ENCODE results near the gene CNBP.
"Not testable (repeated sequence)": the region's sequence is repeated elsewhere in the genome, so short reads cannot be mapped to it uniquely, and the experiment has no call there.

The CNBP gene
- 353 to 560 (median 432) reads per million in 4 experiments for total RNA-seq

DNA sequence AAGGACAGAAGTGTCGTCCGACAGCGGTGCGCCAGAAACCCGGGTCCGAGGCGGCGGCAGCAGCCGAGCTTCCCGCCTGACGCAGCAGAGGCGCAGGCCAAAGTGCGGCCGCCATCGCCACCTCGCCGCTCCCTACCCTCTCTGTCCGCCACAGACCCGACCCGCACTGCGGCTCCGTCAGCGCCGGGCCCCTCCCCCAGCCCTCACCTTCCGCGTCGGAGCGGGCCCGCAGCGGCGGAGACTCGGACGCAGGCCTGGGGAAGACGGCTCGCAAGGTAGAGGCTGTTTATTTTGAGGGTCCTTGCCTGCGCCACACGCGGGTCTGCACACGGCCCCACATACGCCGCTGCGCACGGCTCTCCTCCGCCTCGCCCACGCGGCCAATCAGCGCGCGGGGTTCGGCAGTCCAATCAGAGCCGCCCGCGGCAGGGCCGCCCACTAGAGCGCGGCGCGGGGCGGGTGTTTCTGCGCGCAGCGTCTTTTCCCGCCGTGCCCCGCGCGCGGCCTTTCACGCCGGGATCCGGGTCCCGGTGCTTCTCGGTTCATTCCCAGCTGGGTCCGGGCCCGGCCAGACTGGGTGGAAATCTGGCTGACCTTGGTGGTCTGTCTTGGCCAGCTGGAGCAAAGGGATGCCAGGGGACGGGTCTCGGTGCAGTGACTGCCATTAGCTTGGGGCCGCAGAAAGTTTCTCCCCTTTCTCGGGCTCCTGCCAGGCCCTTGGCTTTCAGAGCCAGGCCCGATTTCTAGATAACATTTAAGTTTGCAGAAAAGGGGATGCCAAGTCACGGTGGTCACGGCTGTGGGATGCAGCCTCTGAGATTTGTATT, at the start of gene CNBP:
Gene CNBP, minus strand, starts transcription at position 328 of the 827 bp plus-strand sequence. CDS start 12,139 bp downstream, outside the sequence.
- DNase-seq = peak; percentile 88

DNA sequence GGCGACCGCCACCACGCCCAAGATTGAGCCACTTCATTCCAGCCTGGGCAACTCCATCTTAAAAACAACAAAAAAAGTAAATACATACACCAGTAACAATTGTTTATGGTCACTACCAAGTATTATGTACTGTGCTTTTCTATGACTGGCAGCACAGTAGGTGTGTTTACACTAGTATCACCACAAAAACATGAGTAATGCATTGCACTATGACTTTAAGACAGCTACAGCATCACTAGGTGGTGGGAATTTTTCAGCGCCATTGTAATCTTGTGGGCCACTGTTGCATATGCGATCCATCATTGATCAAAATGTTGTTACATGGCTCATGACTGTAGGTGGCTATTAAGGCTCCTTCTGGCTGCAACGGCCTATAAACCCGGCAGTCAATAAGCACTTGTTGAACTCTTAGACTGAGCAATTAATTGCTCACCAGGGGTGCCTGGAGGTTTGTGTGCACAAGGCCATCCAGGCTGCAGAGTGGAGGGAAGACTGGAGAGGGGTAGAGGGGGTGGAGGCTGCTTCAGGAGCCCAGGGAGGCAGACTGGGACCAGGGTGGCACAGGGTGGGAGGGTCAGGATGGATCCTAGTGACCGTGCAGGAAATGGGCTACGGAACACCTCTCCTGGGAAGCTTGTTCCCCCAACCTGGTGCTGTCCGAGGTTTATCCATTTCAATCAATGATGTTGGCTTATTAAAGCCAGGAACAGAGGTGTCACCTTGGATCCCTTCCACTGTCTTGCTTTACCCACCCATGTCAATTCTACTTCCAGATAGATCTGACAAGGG, 47.8 kb upstream of the CNBP start:
- DNase-seq = no peak

DNA sequence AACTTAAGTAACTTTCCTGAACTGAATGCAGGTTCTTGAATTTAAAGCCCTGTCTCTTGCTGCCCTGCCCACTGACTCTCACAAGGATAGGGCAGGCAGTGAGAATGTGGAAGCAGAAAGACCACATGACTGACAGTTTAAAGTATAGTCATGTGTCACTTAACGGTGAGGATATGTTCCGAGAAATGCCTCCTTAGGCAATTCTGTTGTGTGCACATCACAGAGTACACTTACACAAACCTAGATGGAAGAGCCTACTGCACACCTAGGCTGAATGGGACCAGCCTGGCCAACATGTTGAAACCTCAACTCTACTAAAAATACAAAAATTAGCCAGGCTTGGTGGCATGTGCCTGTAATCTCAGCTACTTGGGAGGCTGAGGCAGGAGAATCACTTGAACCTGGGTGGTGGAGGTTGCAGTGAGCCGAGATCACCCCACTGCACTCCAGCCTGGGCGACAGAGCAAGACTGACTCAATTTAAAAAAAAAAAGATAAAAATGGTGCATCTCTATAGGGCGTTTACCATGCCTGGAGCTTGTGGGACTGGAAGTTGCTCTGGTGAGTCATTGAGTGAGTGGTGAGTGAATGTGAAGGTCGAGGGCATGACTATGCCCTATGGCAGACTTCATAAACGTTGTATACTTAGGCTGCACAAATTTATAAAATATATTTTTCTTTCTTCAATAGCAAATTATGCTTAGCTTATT, 46.8 kb upstream of the CNBP start:
- DNase-seq = no peak

DNA sequence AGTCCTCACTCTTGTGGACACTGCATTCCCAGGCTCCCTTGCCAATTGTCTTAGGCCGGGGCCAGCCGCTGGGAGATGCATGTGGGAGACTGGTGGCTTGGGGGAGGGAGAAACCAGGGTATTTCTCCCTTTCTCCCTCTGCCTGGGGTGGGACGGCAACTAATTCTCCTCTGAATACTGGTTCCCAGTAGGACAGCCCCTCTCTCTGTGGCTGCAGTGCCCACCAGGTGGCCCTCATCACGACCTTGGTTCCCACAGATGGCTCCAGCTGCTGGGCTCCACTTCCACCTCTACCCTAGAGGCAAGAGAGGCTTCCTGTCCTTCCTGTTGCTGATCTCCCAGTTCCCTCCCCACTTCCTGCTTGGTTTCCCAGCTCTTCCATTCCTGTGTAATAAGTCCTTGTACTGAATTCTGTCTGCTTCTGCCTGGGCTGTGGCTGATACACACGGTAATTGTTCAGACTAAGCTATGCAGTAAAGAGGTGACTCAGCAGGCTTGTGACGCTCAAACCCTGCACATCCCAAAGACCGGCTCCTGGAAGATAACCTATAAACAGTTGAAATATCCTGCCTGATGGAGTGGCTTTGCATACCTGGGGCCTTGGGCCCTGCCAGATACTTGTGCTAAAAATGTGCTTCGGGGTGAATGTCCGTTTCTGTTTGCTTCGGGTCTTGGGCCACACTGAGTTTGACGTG, 45.3 kb upstream of the CNBP start:
- DNase-seq = no peak

DNA sequence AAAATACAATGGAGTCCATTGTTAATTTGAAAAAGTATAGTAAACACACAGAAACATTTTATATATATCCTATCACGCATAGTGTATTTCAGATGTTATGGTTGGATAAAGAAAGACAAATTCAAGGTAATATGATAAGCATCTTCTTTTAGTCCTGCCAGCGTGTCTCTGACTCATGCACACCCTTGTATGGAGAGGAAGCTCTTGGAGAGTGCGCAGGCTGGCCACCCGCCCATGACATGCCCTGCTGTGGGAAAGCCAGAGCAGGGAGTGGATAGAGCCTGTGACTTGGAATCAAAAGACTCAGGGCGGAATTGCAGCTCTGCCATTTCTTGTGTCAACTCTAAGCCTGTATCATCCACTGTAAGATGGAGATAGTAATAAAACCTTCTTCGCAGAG, 42.7 kb upstream of the CNBP start:
- DNase-seq = no peak

DNA sequence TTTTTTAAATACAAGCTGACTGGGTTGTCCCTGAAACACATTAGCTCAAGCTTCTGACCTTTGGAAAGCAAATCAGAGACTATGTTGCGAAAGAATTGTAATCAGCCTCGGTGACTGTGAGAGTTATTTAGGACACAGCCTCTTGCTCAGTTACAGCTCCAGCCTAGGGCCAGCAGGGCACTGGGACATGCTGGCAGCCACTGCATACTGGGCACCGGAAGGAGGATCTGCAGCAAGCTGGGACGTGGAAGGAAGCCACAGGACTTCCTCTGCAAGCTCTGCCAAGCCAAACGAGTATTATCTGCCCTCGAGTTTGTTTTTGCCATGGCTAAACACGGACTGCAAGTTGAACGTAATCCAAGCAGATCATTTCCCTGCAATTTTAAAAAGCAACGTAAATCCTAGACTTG, 41.3 kb upstream of the CNBP start:
- no peak for DNase-seq

DNA sequence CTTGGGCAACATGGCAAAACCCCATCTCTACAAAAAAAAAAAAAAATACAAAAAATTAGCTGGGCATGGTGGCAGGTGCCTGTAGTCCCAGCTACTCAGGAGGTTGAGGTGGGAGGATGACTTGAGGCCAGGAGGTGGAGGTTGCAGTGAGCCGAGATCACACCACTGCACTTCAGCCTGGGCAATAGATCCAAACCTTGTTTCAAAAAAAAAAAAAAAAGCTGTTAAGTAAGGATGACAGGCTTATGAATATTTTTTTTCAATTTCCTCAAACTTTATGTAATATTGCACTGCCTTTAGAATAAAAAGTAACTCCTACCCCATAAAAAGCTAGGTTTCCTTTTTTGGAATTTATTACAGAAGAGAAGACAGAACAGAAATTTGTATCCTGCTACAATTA, 40.7 kb upstream of the CNBP start:
- DNase-seq = not testable (repeated sequence)

DNA sequence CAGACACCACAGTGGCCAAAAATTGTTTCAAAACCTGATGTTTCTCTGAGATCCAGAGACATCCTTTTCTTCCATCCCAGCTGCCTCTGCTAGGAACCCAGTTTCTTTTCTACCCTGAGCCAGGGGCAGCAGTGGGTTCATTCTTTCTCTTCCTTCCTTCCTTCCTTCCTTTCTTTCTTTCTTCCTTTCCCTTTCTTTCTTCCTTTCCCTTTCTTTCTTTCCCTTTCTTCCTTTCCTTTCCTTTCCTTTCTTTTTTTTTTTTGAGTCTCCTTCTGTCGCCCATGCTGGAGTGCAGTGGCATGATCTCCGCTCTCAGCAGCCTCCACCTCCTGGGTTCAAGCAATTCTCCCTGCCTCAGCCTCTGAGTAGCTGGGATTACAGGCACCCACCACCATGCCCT, 35.0 kb upstream of the CNBP start:
- DNase-seq = no peak

DNA sequence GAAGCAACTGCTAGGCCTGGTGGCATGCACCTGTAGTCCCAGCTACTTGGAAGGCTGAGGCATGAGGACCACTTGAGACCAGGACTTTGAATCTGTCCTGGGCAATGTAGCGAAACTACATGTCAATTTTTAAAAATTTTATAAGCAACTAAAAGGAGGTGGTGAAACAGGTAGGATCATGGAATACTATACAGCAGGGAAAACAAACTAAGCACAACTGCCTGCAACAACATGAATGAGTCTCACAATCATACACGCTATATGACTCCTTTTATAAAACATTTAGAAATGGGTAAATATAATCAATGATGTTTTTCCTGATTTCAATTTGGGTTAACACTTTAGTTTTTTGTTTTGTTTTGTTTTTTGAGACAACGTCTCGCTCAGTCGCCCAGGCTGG, 29.5 kb upstream of the CNBP start:
- no peak for DNase-seq

DNA sequence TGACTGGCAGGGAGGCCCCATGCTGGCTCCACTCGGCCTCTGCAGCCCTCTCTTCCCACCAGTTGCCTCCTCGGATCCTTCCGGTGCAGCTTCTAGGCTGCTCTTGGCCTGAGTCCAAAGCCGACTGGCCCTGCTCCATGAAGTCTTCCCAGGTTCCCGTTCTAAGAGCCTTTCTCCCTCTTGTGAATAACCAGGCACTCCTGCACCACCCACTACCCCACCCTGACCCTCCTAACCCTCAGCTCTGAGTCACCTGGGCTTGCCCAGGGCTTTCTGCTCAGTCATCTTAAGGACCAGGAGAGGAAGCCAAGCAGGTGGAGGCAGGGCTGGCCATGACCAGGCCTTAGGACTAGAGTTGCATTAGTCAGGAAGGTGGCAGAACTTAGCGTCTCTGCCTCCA, 28.1 kb upstream of the CNBP start:
- no peak for DNase-seq

DNA sequence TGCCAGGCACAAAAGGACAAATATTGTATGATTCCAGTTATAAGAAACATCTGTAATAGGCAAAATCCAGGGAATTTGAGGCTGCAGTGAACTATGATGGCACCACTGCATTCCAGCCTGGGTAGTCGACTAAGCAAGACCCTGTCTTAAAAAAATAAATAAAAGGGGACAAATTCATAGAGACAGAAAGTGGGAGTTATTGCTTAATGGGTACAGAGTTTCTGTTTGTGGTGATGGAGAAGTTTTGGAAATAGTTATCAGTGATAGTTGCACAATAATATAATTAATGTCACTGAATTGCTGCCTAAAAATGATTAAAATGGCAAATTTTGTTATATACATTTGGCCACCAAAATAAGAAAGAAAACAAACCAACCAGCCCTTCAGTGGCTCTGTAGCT, 27.6 kb upstream of the CNBP start:
- DNase-seq = no peak

DNA sequence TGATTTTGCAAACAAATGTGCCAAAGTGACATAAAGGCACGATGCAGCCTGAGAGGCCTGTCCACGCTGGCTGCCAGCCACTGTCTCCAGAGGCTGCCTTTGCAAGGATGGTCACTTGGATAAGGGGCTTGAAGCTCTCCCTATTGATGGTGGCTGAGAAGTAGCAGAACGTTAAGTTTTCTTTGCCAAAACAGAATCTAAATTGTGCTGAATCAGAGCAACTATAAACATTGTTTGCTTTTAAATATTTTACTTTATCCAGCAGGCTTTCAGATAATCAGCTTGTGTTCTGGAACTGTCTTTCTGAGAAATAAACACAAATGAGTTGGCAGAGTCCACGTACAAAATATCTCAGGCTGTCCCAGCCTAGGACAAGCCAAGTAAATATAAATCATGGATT, 23.8 kb upstream of the CNBP start:
- DNase-seq = no peak

DNA sequence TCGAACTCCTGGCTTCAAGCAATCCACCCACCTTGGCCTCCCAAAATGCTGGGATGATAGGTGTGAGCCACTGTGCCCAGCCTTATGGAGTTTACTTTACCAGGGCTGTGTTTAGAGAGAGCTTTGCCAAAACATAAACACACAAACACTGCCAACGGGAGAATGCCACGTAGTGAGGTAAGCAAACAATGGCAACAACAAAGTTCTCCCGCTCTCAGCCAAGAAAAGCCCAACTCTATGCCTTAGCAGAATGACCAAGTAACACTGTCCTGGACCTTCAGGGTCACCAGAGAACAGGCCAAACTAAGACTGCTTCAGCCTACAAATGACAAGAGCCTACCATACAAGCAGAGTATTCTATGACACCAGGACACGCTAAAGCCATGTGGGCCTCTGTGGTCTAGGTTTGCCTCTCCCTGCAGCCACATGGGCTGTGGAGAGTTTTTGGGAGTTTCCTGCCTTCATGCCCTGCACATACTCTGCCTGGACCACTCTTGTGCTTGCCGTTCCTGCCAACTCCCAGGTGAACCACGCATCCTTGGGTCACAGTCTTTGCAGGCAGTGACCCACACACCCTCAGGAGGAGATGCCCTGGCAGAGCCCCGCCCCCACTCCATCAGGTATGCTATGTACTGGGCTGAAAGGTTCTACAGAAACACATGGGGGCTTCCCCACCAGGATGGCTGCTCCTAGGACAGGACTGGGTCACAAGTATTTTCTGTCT, 21.6 kb upstream of the CNBP start:
- no peak for DNase-seq

DNA sequence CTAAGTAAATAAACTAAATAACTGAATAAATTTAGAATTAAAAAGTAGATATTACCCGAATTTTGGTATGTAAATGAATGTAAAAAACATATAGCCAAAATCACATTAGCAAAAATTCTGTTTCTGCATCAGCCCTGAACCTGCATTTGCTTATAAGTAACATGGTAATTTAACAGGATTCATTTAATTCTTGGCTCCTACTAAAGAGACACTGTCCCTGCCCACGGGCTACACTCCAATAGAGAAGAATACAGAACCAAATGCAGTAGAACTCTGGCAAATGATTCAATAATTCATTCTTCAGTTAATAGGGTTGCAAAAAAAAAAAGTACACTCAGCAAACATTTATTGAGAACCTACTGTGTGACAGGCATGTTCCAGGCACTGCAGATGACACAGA, 20.8 kb upstream of the CNBP start:
- DNase-seq = no peak

DNA sequence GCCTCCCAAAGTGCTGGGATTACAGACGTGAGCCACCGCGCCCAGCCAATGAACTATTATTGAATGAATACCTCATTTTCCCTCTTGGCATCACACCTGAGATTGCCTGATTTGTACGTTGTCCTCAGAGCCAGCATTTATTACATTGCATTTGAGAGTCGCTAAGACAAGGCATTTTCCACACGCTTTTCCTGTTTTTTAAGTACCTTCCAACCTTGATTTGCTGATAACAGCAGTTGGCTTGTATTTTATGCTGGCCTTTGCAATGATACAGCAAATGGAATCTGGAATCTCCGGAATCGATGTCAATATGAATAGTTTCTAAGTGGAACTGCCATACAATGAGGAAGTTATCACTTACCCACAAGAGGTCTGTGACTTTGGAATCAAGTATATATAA, 15.7 kb upstream of the CNBP start:
- no peak for DNase-seq

DNA sequence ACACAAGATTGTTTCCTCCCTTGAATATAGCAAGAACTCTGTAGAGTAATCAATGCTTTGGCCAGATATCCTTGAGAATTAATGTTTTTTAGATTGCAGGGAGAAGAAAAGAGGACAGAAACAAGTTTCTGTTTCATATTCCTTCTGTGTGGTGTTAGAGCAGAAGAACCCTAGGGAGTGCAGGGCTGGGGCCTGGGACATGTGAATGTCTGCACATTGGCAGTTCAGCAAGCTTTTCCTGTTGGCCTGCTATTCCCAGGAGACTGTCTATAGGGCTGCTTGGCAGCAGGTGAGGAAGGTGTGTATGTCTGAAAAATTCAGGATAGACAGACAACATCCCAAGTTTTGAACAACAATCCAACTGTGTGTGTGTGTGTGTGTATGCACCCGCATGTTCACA, 13.6 kb upstream of the CNBP start:
- no peak for DNase-seq

DNA sequence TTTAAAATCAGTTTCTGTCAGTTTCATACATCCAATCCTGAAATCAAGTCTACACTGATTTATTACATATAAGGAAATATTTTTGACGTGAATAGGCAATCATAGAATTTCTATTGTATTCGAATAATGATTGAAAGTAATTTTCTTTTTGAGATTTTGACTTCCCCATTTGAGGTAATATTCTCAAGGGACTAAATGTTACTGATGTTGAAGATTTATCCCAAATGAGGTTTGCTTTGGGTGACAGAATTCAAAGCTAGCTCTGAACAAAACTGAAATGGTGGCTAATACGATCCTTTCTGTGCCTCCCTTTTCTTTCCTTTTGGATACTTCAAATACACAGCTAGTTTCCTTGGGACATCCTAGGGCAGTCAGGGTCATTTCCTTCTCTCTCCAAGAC, 12.9 kb upstream of the CNBP start:
- no peak for DNase-seq

DNA sequence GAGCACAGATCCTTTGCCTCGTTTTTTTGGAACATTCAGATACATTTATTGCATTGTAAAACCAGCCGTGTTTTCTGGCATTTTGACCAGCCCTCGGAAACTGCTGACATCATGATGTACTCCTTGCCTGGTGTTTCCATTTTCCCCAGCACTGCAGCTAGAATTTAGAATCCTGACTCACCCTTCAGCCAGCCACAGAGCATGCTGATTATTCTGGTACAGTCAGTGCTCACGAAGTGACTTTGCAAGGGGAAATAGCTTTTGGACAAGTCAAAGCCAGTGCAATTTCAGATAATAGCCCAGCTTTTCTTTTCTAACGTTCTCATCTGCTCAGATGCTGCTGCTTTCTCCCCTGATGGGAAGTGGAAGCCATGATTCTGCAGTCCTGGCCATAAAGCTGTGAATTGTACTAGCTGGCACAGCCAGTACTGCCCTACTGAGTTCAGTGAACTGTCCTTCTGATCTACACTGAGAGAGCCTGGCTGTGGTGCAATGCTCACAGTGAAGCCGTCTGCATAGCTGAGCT, 12.1 kb upstream of the CNBP start:
- no peak for DNase-seq

DNA sequence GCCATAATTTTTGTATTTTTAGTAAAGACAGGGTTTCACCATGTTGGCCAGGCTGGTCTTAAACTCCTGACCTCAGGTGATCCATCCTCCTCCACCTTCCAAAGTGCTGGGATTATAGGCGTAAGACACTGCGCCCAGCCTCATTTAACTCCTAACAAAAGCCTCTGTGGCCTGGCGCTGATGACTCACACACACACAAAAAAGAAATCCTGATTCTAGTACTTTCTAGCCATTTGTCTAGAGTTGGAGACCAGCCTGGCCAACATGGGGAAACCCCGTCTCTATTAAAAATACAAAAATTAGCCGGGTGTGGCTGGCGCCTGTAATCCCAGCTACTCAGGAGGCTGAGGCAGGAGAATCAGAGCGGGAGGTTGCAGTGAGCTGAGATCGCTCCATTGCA, 6.1 kb upstream of the CNBP start:
- DNase-seq = not testable (repeated sequence)

DNA sequence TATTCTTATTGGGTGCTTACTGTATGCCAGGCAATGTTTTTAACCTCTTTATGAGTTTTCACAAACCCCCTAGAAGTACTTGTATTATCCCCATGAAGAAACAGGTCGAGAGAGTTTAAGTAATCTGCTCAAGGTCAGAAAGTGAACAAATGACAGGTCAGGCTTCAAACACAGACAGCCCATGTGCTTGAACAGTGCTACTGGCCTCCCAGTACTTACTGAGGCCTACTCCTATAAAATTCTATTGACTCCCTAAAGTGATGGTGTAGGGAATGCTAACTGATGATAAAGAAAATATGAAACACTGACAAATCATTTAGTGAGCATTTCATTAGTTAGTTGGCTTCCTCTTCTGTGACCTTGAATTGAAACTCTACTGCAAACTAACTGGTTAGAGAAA, 4.2 kb upstream of the CNBP start:
- no peak for DNase-seq

DNA sequence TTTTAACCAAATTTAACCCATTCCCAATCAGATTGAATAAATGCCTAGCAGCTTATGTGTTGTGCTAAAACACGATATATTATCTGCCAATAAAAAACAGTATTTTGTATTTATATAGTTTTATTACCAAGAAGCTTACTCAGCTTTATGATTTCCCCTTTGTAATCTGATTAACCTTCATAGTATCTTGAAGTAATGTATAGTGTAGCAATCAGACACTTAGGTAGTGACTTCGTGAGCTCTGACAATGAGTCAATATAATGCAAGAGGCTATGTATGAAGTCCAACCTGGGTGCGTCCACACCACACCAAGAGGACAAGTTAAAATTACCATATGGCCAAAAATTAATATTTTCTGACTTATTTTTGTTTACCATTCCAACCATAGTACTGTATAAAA, 2.1 kb upstream of the CNBP start:
- no peak for DNase-seq
